IPS-20b (cell line): ENCODE data around the gene PGBD5.
"Not testable (repeated sequence)": the region's sequence is repeated elsewhere in the genome, so short reads cannot be mapped to it uniquely, and the experiment has no call there.

ENCODE experiments used
- H3K27ac ChIP-seq: one replicate; pipeline ENCODE4 v1.5.1; 2013; ENCODE audit warnings: low read length
- H3K27me3 ChIP-seq: 2 replicates; pipeline ENCODE4 v1.6.1; 2013; ENCODE audit warnings: mild to moderate bottlenecking, low read length, inconsistent platforms; ENCODE audit not compliant: insufficient read depth
- H3K36me3 ChIP-seq: 2 replicates; pipeline ENCODE4 v1.6.1; 2013; ENCODE audit warnings: low read depth, mild to moderate bottlenecking, inconsistent platforms, low read length, moderate library complexity; ENCODE audit not compliant: insufficient read depth
- H3K4me1 ChIP-seq: 2 replicates; pipeline ENCODE4 v1.6.1; 2013; ENCODE audit warnings: mild to moderate bottlenecking, control low read depth, inconsistent platforms, low read length, moderate library complexity; ENCODE audit not compliant: insufficient read depth
- H3K4me3 ChIP-seq: 2 replicates; pipeline ENCODE4 v1.5.1; 2013; ENCODE audit warnings: mild to moderate bottlenecking, low read length, inconsistent platforms
- H3K9ac ChIP-seq: 2 replicates; pipeline ENCODE4 v1.6.1; 2013; ENCODE audit warnings: low read depth, mild to moderate bottlenecking, inconsistent platforms, low read length, moderate library complexity
- H3K9me3 ChIP-seq: 2 replicates; pipeline ENCODE4 v1.6.1; 2013; ENCODE audit warnings: mild to moderate bottlenecking, low read depth, low read length, inconsistent platforms; ENCODE audit not compliant: insufficient read depth

PGBD5 gene

DNA sequence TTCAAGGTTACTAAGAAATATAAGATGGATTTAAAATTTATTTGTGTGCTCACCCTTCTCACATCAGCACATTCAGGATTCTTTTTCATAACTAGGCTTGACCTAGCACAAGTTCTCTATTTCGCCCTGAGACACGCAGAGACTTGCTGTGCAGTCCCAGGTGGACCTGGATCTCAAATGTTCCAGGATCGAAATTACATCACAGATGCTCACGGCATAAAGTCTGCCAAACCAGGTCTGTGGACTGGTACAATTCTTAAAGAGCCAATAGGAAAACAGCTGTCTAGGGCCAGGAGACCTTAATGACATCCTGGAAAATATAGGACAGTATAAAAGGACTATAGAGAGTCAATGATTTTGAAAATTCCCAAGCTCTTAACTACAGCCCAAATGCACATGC lies 2.2 kb downstream of the PGBD5 start:
- Histone ChIP-seq H3K4me3 (peak overlapping the region; percentile 79; the same call in 1 of the 2 replicates), H3K9ac (no peak overlapping the region), H3K36me3 (no peaks in the 10 kb centered on the region), H3K4me1 (peaks cover 46% of the 10 kb centered on the region), H3K9me3 (no peaks in the 10 kb centered on the region), H3K27ac (no peak overlapping the region), H3K27me3 (peaks cover 44% of the 10 kb centered on the region)

DNA sequence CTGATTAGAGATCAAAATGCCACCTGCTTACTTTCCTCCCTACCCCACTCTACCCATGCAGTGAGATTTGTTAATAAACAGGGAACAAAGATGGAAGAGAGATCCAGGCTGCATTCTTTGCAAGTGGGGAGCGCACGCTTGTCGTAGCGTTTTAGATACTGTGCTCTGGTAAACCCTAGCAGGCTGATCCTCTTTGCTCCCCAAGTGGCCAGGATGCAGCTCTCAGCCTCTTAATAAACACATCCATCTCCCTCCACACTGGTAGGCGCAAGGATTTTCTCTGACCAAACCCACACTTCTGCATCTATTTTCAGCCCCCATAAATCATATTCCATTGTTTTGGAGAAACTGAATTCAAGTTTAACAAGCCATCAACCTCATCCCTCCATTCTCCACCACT lies 2.9 kb downstream of the PGBD5 start:
- H3K27me3 ChIP-seq: peaks cover 44% of the 10 kb centered on the region
- no peak overlapping the region for H3K27ac ChIP-seq
- H3K4me3 ChIP-seq: peak overlapping the region; percentile 79; the same call in 1 of the 2 replicates

DNA sequence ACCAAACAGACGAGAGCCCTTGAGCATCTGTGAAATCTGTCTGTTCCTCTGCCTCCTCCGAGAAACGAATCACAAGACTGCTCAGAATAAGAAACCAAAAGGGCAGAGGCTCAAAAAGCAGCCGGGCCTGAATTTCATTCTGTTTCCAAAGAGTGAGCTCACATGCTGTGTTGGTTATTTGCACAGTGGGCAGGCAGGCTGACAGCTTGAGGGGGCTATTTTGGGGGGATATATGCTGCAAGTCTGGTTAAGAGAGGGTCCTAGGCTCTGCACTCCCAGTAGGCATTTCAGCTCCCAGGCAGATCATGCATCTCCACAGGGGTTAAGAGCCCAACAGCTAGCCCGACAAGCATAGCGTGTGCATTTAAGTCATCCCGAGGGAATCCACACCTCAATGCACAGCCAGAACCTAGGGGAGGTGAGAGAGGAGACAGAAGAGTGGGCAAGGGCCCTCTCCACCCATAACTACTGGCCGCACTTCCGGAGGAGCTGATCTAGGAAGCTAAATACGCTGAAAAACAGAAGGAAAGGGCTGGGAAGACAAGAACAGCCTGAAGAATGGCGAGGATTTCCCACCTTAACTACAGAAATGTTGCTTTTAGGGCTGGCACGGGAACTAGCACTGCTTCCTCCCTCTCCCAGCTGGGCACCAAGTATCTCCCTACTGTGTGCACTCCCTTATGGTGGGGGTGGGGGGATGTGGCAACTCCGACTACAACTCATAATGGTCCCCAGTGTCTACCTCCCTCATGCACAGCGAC lies 3.7 kb downstream of the PGBD5 start:
- Histone ChIP-seq H3K27ac (no peak overlapping the region), H3K9ac (peak overlapping the region; percentile 13; the same call in 1 of the 2 replicates), H3K9me3 (no peaks in the 10 kb centered on the region), H3K4me1 (peaks cover 43% of the 10 kb centered on the region), H3K36me3 (no peaks in the 10 kb centered on the region), H3K4me3 (peak overlapping the region; percentile 79), H3K27me3 (peaks cover 44% of the 10 kb centered on the region)

More for the DNA sequence above, 2.9 kb downstream of the PGBD5 start:
- peaks cover 42% of the 10 kb centered on the region for H3K4me1 ChIP-seq
- no peaks in the 10 kb centered on the region for H3K36me3 ChIP-seq
- H3K9ac ChIP-seq: no peak overlapping the region
- H3K9me3 ChIP-seq: no peaks in the 10 kb centered on the region

DNA sequence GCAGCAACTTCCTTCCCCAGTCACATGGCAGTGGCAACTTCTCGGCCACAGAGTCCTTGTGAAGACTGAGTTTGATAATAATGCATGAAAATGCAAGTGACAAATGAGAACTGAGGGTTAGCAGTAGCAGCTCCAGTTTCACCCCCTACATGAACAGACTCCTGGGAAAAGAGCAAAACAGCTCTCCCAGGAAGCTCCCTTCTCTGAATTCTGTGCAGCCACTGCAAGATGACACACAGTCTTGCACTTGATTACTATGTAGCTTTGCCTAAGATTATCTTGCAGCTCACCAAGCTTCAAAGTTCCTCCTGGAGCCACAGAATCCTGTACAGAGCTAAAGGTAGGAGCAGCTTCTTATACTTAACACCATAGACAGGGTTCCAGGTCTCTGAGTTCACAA lies 4.7 kb downstream of the PGBD5 start:
- H3K9me3 ChIP-seq: no peaks in the 10 kb centered on the region
- H3K4me1 ChIP-seq: peaks cover 37% of the 10 kb centered on the region
- H3K27ac ChIP-seq: no peak overlapping the region
- no peak overlapping the region for H3K4me3 ChIP-seq
- peak overlapping the region; percentile 13; the same call in 1 of the 2 replicates for H3K9ac ChIP-seq
- H3K27me3 ChIP-seq: peaks cover 38% of the 10 kb centered on the region
- H3K36me3 ChIP-seq: no peaks in the 10 kb centered on the region

DNA sequence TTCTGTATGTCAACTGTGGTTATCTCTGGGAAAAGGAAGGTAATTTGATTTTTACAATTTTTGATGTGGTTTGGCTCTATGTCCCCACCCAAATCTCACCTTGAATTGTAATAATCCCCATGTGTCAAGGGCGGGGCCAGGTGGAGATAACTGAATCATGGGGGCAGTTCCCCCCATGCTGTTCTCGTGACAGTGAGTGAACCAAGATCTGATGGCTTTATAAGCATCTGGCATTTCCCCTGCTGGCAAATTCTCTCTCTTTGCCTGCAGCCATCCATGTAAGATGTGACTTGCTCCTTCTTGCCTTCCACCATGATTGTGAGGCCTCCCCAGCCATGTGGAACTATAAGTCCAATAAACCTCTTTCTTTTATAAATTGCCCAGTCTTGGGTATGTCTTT lies 5.8 kb downstream of the PGBD5 start:
- Histone ChIP-seq H3K27me3 (peaks cover 38% of the 10 kb centered on the region), H3K4me1 (peaks cover 37% of the 10 kb centered on the region)
- not testable (repeated sequence) for H3K36me3 ChIP-seq, H3K4me3 ChIP-seq, H3K9me3 ChIP-seq, H3K9ac ChIP-seq, H3K27ac ChIP-seq

DNA sequence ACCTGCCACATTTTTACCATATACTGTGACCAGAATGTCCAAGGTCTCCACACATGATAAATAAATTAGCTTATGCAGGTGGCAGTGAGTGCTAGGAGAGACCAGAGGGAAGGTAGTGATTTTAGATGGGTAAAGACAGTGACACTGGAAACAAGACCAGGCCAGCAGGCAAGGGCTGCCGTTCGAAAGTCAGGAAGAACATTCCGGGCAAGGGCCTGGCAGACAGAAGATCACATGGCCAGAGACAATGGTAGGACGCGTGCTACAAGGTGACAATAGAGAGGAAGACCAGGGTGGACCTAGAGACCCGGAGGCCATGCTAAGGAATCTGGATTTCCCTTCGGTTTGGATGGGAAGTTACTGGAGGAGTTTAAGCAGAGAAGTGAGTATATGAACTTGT lies 9.7 kb downstream of the PGBD5 start:
- Histone ChIP-seq H3K9me3 (no peaks in the 10 kb centered on the region), H3K27me3 (peaks cover 2% of the 10 kb centered on the region; the same call in 1 of the 2 replicates), H3K27ac (no peak overlapping the region), H3K36me3 (no peaks in the 10 kb centered on the region), H3K9ac (no peak overlapping the region), H3K4me3 (no peak overlapping the region), H3K4me1 (peaks cover 9% of the 10 kb centered on the region)

DNA sequence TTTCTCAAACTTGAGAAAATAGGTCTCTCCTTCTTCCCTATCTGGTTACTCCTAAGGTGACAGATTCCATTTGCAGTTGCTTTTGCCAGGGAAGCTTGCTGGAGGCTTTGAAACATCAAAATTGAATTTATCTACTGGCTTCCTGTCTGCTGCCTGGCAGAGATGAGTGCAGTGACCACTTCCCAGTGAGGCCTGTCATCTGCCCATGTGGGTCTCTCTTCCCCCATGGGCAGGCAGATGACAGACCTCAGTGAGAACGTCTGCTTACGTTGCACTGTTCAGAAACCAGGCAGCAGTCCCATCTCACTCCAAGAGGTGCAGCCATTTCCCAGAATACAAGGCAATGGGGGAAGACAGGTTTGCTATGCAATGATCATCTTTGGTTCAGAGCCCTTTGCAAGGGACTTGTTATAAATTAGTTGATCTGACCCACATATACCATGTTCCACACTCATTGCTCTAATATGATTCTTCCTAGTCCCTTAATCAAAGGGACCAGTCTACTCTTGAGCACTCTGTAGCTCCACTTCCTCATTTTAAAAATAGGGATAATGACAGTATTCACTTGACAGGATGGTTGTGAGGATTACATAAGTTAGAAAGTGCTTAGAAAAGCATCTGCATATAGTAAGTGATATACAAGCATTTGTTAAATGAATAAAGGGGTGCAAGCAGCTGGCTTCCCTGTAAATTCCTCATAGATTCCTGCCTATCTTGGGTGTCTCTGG lies 10.6 kb downstream of the PGBD5 start:
- Histone ChIP-seq H3K4me1 (peaks cover 7% of the 10 kb centered on the region; the same call in 1 of the 2 replicates), H3K27ac (no peak overlapping the region), H3K27me3 (no peaks in the 10 kb centered on the region), H3K9me3 (no peaks in the 10 kb centered on the region), H3K36me3 (no peaks in the 10 kb centered on the region), H3K4me3 (no peak overlapping the region), H3K9ac (no peak overlapping the region)

DNA sequence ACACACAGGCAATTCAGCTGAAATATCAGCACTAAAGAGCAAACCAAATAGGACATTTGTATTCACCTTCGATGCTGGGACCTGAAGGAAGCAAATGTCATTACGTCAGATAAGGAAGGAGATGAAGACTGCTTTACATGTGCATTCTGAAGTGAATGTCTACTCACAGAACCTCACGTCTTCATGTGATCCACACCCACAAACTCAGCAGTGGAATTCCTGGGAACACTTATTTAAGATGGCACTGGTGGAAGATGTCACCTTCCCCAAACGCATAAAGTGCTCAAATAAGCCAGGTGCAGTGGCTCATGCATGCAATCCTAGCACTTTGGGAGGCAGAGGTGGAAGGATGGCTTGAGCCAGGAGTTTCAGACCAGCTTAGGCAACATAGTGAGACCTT lies 11.4 kb downstream of the PGBD5 start:
- no peak overlapping the region for H3K27ac ChIP-seq

DNA sequence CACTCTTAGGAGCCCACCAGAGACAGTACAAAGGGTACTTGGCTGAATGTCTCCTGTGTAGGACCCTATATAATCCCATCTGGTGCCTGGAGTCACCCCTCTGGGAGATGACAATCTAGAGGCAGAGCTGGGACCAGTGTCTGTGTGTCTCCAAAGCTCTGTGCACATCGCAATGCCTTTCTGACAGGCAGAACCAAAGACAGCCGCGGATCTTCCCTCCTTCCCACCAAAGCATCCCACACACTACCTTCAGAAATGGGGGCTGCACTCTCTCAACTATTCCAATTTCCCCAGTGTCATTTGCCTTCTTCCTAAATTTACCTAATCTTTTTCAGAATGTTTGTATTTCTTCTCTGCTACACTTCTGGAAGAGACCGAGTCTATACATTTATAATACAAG lies 12.0 kb downstream of the PGBD5 start:
- H3K27ac ChIP-seq: no peak overlapping the region
- peaks cover 7% of the 10 kb centered on the region; the same call in 1 of the 2 replicates for H3K4me1 ChIP-seq
- H3K36me3 ChIP-seq: no peaks in the 10 kb centered on the region
- H3K4me3 ChIP-seq: no peak overlapping the region
- no peaks in the 10 kb centered on the region for H3K27me3 ChIP-seq
- H3K9ac ChIP-seq: no peak overlapping the region
- H3K9me3 ChIP-seq: no peaks in the 10 kb centered on the region

More for the DNA sequence above, 11.4 kb downstream of the PGBD5 start:
- Histone ChIP-seq H3K9ac (no peak overlapping the region), H3K4me3 (no peak overlapping the region), H3K27me3 (no peaks in the 10 kb centered on the region), H3K36me3 (no peaks in the 10 kb centered on the region), H3K4me1 (peaks cover 7% of the 10 kb centered on the region; the same call in 1 of the 2 replicates), H3K9me3 (no peaks in the 10 kb centered on the region)

DNA sequence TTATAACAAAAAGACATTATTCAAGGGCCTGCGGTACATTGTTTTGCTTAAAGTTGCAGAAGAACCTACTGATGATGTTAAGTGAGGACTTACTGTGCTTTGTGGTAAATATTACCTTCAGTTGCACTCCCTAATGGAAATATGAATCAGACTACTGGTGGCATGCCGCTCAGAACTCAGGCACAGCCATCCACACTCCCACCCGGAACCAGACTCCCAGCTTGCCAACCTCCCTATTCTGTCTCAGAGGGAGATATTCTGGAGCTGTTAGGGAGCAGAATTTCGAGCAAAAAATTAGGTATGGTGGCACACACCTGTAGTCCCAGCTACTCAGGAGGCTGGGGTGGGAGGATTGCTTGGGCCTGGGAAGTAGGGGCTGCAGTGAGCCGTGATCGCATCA lies 13.1 kb downstream of the PGBD5 start:
- peaks cover 6% of the 10 kb centered on the region; the same call in 1 of the 2 replicates for H3K4me1 ChIP-seq
- H3K27ac ChIP-seq: no peak overlapping the region
- no peaks in the 10 kb centered on the region for H3K9me3 ChIP-seq
- H3K36me3 ChIP-seq: no peaks in the 10 kb centered on the region
- H3K4me3 ChIP-seq: no peak overlapping the region
- H3K9ac ChIP-seq: no peak overlapping the region
- H3K27me3 ChIP-seq: no peaks in the 10 kb centered on the region

DNA sequence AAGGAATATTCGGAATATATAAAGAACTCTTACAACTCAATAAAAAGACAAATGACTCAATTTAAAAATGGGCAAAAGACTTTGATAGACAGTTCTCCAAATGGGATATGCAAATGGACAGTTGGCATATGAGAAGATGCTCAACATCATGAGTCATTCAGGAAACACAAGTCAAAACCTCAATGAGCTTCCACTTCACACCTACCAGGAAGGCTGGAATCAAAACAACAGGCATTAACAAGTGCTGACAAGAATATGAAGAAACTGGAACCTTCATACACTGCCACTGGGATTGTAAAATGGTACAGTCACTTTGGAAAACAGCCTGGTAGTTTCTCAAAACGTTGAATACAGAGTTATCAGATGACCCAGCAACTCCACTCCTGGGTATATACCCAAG lies 17.2 kb downstream of the PGBD5 start:
- Histone ChIP-seq H3K36me3 (no peaks in the 10 kb centered on the region), H3K4me3 (no peak overlapping the region), H3K9ac (no peak overlapping the region), H3K4me1 (no peaks in the 10 kb centered on the region), H3K27me3 (no peaks in the 10 kb centered on the region), H3K9me3 (no peaks in the 10 kb centered on the region), H3K27ac (no peak overlapping the region)

DNA sequence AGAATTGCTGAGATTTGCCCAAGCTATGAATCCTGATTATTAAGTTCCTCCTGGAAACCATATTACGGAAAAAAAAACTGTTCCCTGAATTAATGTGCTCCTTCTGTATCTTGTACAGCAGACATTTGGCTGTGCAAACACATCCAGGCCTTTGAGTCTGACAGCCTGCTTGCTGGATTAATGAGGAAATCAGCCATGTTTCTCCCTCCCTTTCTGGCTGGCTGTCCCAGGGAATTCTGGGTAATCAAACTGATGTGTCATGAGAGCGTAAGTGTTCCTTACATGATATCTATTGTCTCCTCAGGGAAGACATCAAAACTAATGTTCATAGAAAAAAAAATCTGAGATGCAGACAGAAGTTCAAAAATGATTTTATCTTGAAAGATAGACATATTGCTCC lies 18.8 kb downstream of the PGBD5 start:
- no peak overlapping the region for H3K9ac ChIP-seq
- no peaks in the 10 kb centered on the region for H3K4me1 ChIP-seq
- no peaks in the 10 kb centered on the region for H3K36me3 ChIP-seq
- no peak overlapping the region for H3K4me3 ChIP-seq
- H3K27ac ChIP-seq: no peak overlapping the region
- H3K27me3 ChIP-seq: no peaks in the 10 kb centered on the region
- no peaks in the 10 kb centered on the region for H3K9me3 ChIP-seq
